Activated T-cell treated with anti-CD3 and anti-CD28 coated beads for 1 hour (primary cell): ENCODE measurements around the gene MEF2D.

Experiments
- DNase-seq: peaks from one replicate; pipeline ENCODE4 v3.0.0-alpha.2; 2020; ENCODE audit warnings: low read depth

Gene MEF2D

DNA sequence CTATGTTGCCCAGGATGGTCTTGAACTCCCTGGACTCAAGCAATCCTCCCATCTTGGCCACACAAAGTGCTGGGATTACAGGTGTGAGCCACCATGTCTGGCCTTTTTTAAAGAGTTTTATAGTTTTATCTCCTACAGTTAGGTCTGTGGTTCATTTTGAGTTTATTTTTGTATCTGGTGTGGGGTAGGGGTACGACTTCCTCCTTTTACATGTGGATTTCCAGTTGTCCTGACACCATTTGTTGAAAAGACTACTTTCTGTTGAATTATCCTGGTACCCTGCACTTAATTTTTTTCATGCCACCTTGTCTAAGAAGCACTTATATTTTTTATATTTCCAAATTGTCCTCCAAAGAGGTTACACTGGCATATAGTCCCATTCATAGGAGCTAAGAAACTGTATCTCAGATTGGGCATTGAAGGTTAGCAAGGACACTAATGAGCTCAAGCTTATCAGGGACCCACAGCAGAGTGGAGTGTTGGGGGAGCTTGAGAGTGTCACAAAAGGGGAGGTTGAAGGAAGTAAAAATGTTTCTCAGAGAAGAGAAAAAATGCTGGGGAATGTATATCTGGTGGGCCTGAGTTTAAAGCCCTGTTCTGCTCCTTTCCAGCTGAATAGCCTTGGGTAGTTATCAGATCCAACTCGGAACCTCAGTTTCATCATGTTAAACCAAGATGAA, 23.4 kb upstream of the MEF2D start:
- DNase-seq, result no peak

DNA sequence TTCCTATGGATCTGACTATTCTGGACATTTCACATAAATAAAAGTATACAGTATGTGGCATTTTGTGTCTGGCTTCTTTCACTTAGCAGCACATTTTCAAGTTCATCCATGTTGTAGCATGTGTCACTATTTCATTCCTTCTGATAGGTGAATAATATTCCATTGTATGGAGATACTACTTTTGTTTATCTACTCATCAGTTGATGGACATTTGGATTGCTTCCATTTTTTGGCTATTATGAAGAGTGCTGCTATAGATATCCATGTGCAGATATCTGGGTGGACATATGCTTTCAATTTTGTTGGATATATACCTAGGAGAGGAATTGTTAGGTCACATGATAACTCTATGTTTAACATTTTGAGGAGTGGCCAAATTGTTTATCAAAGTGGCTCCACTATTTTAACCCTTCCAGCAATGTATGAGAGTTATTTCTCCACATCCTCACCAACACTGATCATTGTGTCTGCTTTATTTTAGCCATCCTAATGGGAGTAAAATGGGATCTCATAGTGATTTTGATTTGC, 21.9 kb upstream of the MEF2D start:
- DNase-seq, result no peak

DNA sequence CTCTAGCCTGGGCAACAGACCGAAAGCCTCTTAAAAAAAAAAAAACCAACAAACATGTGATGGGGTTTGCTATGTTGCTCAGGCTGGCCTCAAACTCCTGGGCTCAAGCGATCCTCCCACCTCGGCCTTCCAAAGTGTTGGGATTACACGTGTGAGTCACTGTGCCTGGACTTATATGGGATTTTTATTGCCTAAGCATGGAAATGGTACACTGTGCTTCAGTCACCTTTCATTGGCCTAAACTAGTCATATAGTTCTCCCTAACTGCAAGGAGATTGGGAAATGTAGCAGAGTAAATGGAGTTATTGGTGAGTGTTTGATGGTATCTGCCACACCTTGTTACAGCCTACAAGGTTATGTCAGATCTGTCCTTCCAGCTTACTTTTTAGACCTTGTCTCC, 17.2 kb upstream of the MEF2D start:
- DNase-seq, result no peak

DNA sequence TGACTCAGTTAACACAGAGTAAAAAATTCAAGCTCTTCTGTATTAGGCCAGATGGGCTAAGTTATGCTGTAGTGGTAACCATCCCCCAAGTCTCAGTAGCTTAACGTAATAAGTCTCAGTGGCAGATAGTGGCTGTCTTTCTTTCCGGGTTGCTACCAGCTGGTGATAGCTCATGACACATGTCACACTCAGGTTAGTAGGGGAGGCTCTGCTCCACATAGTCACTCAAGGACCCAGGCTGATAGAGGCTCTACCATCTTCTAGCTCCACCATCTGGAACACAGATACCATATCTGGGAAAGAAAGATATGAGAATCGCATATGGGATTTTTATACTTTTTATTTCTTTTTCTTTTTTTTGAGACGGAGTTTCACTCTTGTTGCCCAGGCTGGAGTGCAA, 16.2 kb upstream of the MEF2D start:
- no peak for DNase-seq

DNA sequence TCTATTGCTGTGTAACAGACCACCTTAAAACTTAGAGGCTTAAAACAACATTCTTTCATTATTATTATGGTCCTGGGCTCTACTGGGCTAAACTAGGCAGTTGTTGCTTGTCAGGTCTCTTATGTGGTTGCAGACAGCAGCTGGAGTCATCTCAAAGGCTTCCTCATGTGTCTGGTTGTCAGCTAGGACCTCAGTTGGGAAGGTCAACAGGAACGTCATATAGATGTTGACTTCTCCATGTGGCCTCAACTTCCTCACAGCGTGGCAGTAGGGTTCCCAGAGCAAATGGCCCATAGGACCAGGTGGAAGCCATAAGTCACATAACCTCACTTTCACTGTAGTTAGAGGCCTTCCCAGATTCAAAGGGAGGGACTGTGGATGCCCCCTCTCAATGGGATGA, 15.4 kb upstream of the MEF2D start:
- no peak for DNase-seq

DNA sequence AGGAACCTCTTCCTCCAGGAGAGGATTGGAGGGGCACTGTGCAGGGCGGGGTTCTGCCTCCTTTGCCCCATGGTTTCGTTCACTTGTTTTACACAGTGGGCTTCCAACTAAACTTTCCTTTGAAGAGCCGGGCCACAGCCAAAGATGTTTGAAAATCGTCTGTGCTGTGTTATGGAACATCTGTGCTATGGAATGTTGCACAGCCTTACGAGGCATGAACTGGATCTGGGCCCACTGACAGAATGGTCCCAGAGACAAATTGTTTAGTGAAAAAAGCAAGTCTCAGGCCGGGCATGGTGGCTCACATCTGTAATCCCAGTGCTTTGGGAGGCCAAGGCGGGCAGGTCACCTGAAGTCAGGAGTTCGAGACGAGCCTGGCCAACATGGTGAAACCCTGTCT, 12.6 kb upstream of the MEF2D start:
- no peak for DNase-seq

DNA sequence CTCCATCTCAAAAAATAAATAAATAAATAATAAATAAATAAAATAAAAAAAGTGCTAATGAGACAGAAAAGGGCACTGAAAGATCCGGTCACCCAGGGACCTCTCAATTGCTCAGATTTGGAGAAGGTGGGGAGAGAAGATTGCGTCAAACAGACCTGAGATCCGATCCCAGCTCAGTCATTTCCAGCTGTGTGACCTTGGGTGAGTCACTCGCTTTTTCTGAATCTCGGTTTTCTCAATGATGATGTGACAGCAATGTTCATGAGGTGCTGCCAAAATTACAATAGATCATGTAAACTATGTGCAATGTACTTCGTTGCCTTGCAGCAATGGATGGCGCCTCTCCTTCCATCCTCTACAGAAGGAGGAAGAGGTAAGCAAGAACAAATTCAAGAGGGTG, 11.1 kb upstream of the MEF2D start:
- no peak for DNase-seq

DNA sequence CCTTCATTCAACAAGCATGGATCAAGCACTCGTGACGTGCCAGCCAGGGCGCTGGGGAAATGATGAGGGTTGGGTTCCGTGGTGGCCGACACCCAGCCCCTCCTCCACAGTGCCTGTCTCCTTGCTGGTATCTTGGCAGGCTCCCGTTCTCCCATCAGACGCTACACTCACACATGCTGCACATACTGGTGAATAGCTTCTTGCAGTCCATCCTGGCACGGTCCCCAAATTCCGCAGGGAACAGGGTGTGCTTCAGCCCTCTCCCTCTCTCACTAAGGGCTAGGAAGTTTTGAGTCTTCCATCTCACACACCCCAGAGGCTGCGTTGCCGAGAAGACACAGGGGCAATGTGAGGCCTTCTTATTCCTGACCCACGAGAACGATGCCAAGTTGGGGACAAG, 10.1 kb upstream of the MEF2D start:
- no peak for DNase-seq

DNA sequence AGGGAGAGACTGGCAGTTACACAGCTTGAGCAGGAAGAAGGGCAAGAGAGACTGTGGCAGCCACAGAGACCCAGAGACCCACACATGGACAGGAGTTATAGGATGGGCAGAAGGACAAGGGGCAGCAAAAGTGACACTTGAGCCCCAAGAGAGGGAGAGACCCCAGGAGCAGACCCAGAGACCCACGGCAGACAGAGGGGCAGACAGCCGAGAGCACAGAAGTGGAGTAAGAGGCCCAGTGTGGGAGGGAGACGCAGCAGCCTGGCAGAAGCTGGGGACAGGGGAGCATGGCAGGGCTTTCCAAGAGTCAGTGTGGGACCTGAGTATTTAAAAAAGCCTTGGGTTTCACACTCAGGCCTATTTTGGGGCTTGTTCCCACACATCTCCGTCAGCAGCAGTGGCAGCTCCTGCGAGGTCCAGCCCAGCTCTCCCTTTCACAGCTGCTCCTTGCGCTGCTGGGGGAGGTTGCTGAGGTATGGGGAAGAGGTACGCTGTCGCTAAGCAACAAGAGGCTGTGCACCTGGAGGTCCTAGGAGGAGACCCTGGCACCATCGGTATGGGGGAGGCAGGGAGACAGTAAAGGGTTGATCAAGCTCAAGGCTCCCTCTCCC, 9.0 kb upstream of the MEF2D start:
- no peak for DNase-seq

DNA sequence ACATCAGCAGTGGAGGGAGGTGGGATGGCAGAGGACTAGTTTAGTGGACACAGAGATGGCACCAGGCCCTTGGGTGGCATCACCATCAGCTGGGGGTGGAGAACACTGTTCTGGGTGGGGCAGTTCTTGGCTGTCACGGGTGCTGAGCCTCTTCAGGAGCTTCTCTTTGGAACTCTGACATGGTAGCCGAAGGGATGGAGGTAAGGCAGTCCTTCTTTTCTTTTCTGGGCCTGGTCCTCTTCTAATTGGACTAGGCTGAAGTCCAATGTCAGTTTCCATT, 8.3 kb upstream of the MEF2D start:
- no peak for DNase-seq

DNA sequence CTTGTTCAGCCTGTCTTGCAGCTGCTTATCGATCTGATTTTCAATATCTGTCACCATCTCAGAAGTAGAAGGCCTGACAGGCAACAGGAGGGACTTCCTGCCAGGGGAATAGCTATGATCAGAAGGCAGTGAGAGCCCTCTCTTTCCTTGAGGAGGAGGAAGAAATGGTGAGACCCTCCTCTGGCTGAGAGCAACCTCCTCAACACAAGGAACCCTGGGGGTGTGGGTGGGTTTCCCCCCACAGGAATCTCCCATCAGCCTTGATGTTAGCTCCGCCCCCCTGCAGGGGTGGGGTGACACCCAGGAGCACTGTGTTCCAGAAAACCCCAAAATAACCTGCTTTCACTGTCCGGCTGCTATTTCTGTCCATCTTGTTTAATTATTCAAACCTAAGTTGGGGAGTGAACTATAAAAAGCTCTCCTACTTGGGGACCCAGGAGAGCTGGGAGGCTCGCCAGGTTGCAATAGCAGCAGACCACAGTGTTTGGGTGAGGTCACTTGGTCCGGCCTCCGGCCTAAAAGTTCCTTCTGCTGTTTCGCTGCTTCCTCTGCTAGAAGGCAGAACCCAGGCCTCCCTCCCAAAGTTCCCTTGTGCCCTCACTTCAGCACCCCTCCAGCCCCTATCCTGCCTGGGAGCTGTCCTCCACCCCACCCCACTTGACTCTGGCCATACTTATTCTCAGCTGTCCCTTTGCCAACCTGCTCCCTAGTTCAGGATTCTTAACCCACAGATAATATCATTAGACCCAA, 7.8 kb upstream of the MEF2D start:
- no peak for DNase-seq

DNA sequence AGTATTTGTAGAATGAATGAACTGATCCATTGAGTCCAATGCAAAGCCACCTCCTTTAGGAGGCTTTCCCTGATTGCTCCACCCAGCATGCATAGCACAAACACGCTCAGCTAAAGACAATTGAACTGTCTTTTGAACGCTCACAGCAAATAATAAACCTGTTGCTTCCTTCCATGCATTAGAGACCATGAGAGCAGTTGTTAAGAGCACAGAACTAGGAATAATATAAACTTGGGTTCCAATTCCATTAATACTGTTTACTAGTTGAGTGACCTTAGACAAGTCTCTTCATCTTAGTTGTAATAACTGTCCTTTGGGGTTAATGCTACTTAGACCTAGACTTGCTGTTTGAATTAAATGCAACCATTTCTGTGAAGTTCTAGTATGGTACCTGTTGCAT, 5.9 kb upstream of the MEF2D start:
- no peak for DNase-seq

DNA sequence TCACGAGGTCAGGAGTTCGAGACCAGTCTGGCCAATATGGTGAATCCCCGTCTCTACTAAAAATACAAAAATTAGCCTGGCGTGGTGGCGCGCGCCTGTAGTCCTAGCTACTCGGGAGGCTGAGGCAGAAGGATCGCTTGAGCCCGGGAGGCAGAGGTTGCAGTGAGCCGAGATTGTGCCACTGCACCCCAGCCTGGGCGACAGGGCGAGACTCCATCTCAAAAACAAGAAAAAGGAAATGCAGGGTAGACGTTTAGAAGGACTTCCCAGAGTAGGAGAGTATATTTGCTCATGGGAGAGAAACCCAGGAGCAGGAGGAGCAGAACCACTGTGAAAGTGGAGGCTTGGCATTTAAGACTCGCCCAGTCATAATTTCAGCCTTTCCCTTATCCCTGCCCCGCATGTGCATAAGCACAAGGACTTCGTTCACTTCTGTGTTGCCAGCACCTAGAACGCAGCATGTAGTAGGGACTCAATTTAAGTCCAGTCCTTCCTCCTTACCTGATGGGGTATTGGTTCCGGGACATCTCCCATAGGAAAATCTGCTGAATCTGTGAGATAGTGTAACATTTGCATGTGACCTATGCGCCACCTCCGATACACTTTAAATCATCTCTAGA, 5.2 kb upstream of the MEF2D start:
- DNase-seq, result no peak

DNA sequence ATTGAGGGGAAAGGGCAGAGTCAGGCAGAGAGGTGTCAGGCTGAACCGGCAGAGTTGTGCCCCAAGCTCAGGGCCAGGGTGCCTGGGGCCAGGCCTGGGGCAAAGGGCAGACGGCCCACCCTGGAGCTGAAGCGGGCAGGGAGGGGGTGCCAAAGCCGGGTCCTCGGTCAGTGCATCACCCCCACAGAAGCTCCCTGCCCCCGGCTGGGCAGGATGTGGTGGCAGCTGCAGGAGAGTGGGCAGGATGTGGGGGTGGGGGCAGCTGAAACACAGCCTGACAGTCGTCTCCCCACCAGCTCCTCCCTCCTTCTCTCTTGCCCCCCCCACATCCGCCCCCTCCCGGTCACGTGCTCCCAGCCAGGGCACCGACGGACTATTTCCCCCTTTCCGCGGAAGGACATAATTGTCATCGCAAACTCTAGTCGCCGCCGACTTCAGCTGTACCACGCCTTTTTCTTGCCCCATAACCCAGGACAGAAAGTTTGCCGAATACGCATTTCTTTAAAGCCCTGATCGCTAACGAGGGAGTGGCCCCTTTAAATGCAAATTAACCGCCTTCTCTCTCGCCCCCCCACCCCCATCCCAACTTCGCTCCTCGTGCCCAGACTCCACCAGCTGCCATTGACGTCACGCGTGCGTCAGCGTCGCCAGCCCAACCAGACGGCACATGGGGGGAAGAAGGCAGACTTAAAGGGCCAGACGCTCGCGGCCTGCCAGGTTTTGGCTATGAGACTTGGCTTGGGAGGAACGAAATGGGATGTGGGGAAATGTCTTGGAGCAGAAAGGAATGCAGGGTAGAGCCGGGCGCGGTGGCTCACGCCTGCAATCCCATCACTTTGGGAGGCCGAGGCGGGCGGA, 4.5 kb upstream of the MEF2D start:
- peak; percentile 94 for DNase-seq

DNA sequence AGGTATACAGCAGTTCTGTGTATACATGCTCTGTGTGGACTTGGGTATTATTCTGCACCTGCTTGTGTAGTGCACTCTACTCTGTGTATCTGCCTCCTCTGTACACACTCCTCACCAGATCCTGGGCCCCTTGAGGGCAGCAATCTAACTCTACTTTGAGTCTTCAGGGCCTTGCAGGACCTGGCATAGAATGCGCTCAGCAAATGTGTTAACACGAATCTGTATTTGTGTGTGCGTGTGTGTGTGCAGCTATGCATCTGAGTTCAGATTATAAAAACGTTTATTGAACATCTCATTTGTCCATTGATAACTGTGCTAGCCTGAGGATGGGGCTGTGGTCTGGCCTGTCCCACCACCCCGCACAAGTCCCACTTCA, 3.9 kb upstream of the MEF2D start:
- DNase-seq, result no peak

DNA sequence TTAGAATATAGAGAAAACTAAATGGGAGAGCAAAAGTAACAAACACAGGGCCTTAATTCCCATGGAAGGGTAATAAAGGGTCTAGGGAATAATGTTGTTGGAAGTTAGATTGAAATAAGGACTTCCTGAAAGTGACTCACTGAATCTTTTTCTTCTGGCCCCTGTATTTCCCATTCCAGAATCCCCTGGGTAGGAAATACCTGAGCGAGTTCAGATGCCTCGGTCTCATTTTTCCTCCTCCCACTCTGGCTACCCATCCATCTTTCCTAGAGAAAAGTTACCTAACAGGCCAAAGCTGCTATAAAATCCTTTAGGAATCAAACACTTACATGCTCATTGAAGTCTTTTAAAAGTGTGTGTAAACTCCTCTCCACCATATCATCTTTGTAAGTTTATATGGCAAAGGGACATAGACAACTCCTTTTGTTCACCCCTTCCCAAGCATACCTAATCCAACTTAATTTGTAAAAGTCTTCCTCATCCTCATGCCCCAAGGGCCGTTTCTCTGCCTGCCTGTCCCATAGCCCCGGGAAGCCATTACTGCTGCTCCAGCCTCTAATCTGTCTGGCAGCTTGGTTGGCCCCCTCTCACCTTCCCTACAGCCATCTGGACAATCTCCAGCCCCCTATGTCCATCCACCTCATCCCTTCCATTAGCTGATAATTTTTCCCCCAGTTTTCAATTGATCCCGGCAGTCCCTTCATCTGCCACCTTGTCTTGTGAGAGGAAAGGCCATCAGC, 3.3 kb upstream of the MEF2D start:
- no peak for DNase-seq

DNA sequence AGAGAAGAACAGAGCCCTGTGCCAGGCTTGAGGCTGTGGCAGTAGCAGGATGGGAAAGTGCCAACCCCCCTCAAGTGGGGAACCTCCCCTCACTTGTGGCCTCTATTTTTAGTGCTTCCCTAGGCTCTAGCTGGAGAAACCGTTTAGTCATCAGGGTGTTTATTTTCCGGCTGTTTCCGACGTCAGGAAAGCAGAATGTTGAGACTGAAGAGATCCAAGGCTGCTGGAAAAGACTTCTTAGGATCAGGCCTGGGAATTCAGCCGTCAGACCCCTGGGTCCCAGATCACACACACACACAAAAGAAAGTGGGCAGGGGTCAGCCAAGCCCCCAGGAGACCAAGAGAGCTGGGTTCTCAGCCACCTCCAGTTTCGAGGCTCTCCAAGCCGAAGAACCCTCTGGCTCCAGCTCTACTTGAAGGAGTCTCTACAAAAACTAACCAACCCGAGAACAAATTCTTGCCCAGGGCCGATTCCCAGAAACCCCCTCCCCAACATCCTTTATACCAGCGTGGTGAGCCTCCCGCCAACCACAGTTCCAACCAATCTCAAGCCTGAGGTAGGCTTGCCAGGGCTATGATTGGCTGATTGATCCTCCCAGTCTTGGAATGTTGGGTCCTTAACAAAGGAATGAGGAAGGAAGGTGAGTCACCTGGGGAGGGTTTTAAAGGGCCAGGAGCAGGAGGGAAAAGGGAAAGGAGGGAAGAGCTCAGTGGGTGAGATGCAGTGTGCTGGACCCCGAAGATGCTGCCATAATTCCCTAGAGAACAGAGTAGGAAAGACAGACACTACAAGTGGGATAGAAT, 2.5 kb upstream of the MEF2D start:
- no peak for DNase-seq

DNA sequence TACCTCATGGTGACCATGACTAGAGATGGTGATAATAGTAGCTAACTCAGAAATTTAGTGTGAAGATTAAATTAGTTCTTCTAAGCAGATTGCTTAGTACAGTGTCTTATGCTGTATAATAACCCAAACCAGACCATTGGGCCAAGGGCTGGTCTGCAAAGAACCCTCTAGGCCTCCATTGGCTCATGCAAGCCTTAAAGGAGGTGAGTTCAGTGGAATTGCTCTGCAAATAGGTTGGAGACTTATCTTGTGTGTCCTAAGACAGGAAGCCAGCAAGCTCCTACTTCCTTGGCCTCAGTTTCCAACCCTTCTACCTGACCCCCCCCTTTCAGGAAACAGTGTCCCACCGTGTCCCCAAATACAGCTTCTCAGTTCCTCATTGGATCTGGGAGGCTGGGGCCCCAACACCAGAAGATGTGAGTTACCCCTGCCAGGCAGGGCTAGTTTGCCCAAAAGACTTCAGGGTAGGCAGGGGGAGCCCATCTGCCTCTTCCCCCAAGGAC, 1.9 kb upstream of the MEF2D start:
- no peak for DNase-seq

DNA sequence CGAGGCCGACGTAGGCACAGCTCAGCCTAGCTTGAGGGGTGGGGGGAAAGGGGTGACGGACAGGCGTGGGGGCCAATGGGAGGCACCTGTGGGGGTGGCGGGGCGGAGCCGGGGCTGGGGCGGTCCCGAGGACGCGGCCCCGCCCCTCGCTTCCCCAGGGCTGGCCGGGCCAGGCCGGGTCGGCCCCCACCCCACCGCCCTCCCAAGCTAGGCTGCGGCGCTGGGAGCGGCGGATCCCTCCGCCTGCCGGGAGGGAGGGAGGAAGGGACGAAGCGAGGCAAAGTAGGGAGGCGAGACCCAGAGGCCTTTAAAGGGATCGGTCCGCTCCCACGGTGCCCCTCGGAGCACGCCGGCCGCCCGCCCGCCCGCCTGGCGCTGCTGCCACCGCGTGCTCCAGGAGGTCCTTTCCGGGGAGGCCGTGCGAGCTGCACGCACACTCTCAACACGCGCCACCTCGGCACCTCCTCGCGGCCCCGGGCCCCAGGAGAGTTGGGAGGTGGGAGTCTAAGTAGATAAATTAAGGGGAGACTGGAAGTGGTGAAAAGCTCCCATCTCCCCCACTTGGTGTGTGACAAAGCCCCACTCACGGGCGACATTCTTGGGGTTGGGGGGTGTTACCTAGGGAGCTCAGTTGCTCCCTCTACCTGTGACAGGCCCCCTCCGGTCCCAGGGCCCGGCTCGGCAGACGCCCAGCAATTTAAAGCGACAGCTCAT, 375 bp upstream of the MEF2D start:
- DNase-seq, result peak; percentile 96
